GM08714 (cell line): ENCODE data around the gene CDK5RAP2.
"Not testable (repeated sequence)": the region's sequence is repeated elsewhere in the genome, so short reads cannot be mapped to it uniquely, and the experiment has no call there.

Source experiments
- H3K4me3 ChIP-seq: fragments of 200-500 bp; sonication (Bioruptor generic); 2 replicates; pipeline ENCODE4 v1.5.1; 2014; ENCODE audit warnings: mild to moderate bottlenecking, low read length, inconsistent platforms
- ZNF274 ChIP-seq: IDR thresholded peaks from 2 replicates; pipeline ENCODE4 v1.6.1; 2012; ENCODE audit warnings: mild to moderate bottlenecking, low read depth, low read length

CDK5RAP2 gene

DNA sequence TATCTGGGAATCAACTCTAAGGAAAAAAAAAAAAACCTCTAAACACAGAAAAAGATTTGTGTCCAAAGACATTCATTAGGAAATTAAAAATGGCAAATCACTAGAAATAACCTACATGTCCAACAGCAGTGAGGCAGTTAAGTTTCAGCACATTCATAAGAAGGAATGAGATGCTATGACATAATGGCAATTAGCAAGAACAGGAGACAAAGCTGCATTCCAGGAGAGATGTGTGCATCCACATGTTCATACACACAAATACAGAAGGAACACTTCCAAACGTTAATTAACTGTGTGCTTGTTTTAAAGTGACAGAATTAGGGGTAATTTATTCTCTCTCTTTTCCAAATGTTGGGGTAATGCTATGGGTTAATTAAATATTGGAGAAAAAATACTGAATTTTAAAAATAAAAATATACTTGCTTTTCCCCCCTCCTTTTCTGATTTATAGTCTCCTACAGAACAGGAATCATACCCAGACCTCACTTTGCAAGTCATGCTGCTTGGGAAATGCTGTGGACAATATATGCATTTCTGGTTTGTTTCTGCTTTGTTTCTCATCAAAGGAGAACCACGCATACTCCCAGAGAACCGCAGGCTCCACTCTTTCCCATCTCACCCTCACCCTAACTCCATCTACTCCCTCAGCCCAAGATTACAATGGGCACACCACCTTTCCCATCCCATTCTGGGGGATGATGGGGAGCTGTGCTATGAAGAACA is 114.1 kb downstream of the CDK5RAP2 start:
- TF ChIP-seq ZNF274: no peak

DNA sequence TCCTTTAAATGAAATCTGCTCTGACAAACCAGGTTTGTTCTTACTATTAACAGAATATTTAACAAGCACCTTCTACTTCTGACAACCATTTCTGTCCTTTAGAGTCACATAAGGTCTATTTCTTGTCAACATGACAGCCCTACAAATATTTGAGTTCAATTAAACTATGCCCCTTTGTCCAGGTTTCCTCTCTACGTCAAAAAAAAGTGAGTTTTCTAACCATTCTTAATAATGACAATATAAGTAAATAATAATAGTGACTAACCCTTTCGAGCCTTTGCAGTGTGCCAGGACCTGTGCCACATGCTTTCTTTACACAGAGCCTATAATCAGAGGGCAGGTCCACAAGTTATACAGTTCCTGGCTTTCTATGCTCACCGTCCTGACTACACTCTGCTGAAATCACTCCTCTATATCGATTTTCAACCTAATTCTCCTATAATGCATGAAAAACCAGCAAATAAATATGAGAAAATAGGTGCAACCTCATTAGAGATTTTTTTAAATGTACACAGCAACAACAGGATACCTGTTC is 115.0 kb downstream of the CDK5RAP2 start:
- no peak for TF ChIP-seq ZNF274
- H3K4me3 ChIP-seq: no peak overlapping the region

More for the DNA sequence above, 114.1 kb downstream of the CDK5RAP2 start:
- H3K4me3 ChIP-seq: no peak overlapping the region

DNA sequence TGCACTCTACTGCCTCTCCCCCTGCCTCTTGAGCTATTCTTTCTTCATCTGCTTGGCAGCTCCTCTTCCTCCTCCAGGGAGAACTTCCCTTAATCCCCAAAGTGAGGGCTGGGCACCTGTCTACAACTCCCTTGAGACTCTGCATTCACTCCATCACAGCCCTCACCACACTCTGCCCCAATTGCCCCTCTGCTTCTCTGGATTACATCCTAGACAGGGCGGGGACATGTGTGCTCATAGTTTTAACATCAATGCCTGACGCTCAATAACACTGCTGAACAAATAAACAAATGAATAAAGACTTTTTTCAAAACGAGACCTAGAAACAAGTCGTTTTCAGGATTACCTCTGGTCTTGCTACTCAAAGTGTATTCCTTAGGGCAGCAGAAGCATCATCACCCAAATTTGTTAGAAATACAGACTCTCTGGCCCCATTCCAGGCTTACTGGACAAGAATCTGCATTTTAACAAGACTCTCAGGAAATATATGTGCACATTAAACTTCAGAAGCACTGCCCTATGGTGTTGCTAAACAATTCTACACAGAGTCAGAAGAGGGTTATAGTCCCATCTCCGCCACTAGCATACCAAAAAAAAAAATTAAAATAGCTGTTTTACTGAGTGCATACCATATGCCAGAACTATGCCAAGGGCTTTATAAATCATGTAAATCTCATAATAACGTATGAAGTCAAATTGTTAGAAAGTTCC is 115.6 kb downstream of the CDK5RAP2 start:
- TF ChIP-seq ZNF274: no peak
- no peak overlapping the region for H3K4me3 ChIP-seq

- no peak for TF ChIP-seq ZNF274
- no peak overlapping the region for H3K4me3 ChIP-seq
These were observed 116.2 kb downstream of the CDK5RAP2 start for GRCh38 chr9:120463765-120464164.

GRCh38 chr9:120461677-120462076 is 118.3 kb downstream of the CDK5RAP2 start:
- not testable (repeated sequence) for H3K4me3 ChIP-seq

DNA sequence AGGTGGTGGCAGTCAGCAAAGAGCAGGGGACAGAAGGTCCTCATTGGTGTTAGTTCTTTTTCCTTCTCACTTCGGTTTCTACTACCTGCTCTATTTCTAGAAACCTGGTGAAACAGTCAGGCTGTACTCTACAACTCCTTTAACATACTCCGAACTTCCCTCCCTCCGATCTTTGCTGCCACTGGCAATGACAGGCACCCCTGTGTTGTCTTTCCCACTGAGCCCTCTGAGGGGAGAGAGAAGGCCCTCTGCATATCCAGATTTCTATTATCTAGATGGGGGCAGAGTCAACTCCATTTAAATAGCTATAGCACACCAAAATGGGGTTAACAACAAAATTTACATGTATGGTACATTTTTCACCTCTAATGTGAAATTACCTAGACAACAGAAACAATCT is 123.7 kb downstream of the CDK5RAP2 start:
- TF ChIP-seq ZNF274: no peak
- no peak overlapping the region for H3K4me3 ChIP-seq

DNA sequence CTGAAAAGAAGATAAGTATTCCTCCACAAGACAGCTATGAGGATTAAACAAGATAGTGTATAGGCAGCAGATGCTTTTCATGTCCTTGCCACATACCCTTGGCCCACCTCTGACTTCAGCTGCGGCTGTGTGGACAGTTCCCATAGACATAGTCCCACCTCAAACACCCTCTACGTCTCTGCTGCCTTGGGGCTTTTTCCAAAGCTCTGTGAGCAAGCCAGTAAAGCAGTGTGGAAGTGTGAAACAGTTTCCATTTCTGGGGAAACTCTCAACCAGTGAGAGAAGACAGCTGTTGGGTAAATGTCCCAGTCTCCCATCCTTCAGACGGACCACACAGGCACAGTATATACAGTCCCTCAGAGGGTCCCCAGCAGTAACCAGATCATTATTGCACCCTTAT is 125.5 kb downstream of the CDK5RAP2 start:
- TF ChIP-seq ZNF274: no peak
- no peak overlapping the region for H3K4me3 ChIP-seq

- no peak for TF ChIP-seq ZNF274
- no peak overlapping the region for H3K4me3 ChIP-seq
These were observed 126.2 kb downstream of the CDK5RAP2 start for GRCh38 chr9:120453792-120454191.

DNA sequence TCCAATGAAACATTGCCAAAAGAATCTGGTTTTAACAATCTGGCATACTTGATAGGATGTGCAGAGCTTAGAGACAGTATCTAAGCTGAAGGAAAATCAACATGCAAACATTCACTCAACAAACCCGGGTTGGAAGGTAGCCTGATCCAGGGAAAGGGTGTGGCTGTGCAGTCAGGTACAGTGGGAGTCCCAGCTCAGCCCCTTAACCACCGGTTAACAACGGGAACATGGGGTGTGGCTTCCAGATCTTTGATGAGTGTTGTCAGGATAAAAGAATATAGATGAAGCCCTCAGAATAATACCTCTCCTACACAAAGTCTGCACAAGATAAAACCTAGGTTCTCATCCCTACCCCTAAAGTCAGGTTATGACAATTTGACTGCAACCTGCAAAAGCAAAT is 127.3 kb downstream of the CDK5RAP2 start:
- H3K4me3 ChIP-seq: no peak overlapping the region
- no peak for TF ChIP-seq ZNF274

DNA sequence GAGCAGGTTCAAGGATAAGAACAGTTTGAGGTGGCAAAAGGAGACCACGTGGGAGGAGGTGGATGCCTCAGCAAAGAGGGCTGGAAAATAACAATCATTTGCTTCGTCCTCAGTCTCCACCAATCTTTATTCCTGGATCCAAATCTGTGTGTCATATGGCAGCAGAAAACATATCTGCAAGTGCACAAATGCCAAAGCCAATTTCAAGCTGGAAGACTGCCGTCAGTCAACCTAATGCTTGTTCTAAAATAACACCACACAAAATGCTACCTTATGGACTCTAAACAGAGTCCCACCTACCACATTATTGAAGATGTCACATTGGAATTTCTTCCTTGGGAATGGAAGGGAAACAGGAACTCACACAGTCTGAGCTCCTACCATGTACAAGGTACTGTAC is 129.1 kb downstream of the CDK5RAP2 start:
- no peak for TF ChIP-seq ZNF274

GRCh38 chr9:120449566-120449965 is 130.4 kb downstream of the CDK5RAP2 start:
- TF ChIP-seq ZNF274: no peak
- no peak overlapping the region for H3K4me3 ChIP-seq

More for the DNA sequence above, 129.1 kb downstream of the CDK5RAP2 start:
- no peak overlapping the region for H3K4me3 ChIP-seq

DNA sequence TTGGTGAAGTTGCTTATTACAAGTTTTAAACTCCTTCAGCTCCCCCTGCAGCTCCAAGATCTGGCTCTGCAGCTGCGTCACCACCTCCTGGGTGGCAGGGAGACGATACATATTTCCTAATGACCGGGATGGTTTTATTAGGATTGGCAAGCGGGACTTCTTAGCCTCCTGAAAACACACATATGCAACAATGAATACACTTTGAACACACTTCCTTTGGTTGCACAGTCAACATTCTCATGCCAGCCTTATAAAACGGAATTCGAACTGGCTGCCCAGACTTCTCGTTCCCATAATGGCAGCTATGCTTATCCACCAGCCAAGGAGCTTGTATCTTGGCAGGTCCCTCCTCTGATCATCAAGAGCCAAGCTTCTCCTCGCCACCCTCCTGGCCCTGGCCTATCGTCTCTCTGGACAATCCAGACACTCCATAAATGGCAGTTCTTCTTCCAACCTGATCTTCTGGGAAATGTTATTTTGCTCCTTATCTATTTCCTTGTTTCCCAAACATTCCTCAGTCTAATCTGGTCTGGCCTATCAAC is 131.9 kb downstream of the CDK5RAP2 start:
- TF ChIP-seq ZNF274: no peak
- H3K4me3 ChIP-seq: no peak overlapping the region

GRCh38 chr9:120446671-120447070 is 133.3 kb downstream of the CDK5RAP2 start:
- TF ChIP-seq ZNF274: no peak
- no peak overlapping the region for H3K4me3 ChIP-seq

DNA sequence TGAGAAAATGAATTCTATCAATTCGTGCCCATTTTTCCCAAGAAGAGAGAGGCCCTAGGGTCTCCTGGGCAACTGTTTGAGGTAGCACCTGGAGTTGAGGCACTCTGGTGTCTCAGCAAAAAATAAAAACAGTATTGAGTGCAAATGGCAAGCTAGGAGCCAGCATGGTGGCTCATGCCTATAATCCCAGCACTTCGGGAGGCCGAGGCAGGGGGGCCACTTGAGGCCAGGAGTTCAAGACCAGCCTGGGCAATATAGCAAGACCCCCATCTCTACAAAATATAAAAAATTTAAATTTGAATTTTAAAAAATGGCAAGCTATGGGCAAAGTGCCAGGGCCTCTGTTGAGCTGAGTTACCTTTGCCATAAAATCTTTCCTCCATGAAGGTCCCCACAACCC is 136.0 kb downstream of the CDK5RAP2 start:
- no peak for TF ChIP-seq ZNF274
- H3K4me3 ChIP-seq: no peak overlapping the region

DNA sequence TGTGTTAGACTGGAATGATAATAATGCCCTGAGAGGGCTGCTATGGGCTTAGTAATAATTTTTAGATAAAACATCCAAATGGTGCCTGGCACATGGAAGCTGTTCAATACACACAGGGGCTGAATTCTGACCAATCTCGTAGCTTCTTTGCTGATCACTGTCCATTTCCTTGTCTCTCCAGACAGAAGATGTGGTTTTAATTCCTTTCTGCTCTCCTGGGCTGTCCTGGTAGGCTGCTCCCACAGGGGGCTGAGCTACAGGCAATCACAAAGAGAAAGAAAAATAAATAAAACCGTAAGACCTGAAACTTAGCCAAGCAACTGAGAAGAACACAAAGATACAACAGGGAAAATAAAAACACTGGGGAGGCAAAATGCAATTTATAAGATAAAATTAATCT is 136.5 kb downstream of the CDK5RAP2 start:
- no peak for TF ChIP-seq ZNF274
- no peak overlapping the region for H3K4me3 ChIP-seq
